Astrocyte (in vitro differentiated cells and primary cell): ENCODE measurements around the gene ABHD5.
"Not testable (repeated sequence)": the region's sequence is repeated elsewhere in the genome, so short reads cannot be mapped to it uniquely, and the experiment has no call there.

Source experiments
- EZH2 ChIP-seq: IDR thresholded peaks from 2 replicates; pipeline ENCODE4 v1.6.1; 2012; ENCODE audit warnings: mild to moderate bottlenecking, low read length, inconsistent platforms; ENCODE audit not compliant: insufficient read depth
- TF ChIP-seq, protein P1 (sequence below): IDR thresholded peaks from 2 replicates; pipeline ENCODE4 v1.5.1; 2011; ENCODE audit warnings: low read depth, mild to moderate bottlenecking, inconsistent platforms, low read length, moderate library complexity; ENCODE audit not compliant: insufficient read depth

DNA sequence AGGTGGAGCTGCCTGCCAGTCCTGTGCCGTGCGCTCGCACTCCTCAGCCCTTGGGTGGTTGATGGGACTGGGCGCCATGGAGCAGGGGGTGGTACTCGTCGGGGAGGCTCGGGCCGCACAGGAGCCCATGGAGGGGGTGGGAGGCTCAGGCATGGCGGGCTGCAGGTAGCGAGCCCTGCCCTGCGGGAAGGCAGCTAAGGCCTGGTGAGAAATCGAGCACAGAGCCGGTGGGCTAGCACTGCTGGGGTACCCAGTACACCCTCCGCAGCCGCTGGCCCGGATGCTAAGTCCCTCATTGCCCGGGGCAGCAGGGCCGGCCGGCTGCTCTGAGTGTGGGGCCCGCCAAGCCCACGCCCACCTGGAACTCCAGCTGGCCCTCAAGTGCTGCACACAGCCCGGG lies 34.3 kb upstream of the ABHD5 start:
- TF ChIP-seq, protein P1, sequence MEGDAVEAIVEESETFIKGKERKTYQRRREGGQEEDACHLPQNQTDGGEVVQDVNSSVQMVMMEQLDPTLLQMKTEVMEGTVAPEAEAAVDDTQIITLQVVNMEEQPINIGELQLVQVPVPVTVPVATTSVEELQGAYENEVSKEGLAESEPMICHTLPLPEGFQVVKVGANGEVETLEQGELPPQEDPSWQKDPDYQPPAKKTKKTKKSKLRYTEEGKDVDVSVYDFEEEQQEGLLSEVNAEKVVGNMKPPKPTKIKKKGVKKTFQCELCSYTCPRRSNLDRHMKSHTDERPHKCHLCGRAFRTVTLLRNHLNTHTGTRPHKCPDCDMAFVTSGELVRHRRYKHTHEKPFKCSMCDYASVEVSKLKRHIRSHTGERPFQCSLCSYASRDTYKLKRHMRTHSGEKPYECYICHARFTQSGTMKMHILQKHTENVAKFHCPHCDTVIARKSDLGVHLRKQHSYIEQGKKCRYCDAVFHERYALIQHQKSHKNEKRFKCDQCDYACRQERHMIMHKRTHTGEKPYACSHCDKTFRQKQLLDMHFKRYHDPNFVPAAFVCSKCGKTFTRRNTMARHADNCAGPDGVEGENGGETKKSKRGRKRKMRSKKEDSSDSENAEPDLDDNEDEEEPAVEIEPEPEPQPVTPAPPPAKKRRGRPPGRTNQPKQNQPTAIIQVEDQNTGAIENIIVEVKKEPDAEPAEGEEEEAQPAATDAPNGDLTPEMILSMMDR, result not testable (repeated sequence)
- TF ChIP-seq EZH2, result not testable (repeated sequence)
